Measurements from ENCODE around the gene SORCS2.

SORCS2 gene

DNA sequence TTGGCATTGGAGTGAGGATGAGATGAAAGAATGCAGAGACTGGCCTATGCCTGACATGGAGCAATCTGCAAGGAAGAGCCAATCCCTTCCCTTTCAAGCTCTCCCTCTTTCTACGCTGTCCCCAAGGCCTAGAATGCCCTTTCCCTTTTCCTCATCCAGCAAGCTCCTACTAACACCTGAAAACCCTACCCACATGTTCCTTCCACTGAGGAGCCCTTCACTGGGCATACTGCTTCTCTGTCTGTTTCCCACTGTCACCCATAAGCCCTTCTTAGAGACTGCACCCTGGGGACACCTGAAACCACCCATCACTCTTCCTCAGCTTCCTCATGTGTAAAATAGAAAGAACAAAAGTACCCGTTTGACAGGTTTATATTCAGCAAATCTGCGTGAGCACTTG lies 492.0 kb downstream of the SORCS2 start:
- no peak for DNase-seq

DNA sequence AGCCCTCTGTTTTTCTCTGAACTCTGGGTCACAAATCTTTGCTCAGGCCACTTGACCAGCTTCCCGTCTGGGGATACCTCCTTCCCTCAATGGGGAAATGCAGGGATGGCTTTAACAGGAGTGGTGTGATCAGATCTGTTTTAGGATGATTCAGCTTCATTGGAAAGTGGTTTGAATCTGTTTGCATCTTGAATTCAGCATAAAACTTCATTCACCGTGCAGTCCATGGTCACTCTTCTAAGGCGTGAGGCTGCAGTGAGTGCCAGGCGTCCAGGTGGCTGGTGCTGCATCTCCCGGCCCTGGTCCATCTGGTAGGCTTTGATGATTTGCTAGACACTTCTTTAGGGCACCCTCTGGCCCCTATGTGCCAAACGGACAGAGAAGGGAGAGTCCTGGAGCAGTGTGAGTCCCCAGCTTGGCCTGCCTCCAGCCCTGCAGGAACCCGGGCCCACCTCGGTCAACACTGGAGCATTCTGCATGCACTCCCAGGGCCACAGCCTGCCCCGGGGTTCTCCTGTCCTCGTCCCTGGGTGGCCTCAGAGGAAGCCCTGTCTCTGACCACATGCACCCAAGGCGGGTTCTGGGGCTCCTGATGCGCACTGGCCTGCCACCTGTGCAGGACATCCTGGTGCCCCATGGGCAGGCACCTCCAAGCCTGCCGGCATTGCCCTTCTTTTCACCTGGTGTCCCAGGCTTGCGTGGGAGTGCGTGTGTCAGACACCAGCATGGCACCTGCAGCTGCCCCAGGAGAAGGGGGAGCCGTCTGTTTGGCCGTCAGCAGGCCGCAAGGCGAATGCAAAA lies 493.9 kb downstream of the SORCS2 start:
- DNase-seq: no peak

DNA sequence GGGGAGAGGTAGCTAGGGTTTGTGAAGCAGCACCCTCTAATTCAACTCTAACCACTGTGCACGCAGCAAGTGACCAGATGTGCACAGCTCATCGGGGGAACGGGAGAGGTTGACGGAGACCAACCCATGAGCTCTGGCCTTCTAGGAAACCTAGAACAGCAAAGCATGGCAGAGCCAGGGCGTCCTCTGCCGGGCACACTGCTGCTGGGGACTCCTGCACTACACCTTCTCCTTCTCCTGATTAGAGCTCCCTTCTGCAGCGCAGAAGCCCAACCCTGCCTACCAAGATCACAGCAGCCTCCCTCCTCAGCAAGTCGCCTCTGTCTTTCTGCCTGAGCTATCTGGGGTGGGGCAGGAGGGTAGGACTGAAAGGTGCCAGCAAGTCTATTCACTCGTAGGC lies 494.7 kb downstream of the SORCS2 start:
- DNase-seq: no peak

- no peak for DNase-seq
Observed at GRCh38 chr4:7687796-7688195, 495.5 kb downstream of the SORCS2 start.

- no peak for DNase-seq
Observed at GRCh38 chr4:7689773-7690693, 497.7 kb downstream of the SORCS2 start.

GRCh38 chr4:7691061-7691460 lies 498.7 kb downstream of the SORCS2 start:
- DNase-seq: no peak

GRCh38 chr4:7691982-7692381 lies 499.6 kb downstream of the SORCS2 start:
- no peak for DNase-seq

GRCh38 chr4:7692451-7693236 lies 500.3 kb downstream of the SORCS2 start:
- no peak for DNase-seq

- no peak for DNase-seq
Observed at GRCh38 chr4:7693237-7693608, 500.9 kb downstream of the SORCS2 start.

- DNase-seq: no peak
Observed at GRCh38 chr4:7693711-7694110, 501.4 kb downstream of the SORCS2 start.

DNA sequence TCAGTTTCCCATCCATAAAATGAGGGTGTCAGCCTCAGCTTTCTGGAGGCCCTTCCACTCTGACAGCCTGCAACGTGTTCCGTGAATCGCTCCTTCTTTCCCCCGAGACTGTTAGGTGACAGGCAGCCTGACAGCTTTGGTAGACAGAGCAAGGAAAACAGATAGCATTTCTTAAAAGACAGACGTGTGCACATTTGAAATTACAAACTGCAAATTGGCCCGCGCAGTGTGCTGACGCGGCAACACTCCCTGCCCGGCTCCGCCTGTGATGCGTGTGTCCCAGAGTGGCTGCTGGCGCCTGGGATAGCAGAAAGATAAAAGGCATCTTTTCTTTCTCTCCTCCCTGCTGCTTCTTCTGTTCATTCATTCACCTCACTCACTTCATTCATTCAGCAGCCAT lies 502.0 kb downstream of the SORCS2 start:
- no peak for DNase-seq

DNA sequence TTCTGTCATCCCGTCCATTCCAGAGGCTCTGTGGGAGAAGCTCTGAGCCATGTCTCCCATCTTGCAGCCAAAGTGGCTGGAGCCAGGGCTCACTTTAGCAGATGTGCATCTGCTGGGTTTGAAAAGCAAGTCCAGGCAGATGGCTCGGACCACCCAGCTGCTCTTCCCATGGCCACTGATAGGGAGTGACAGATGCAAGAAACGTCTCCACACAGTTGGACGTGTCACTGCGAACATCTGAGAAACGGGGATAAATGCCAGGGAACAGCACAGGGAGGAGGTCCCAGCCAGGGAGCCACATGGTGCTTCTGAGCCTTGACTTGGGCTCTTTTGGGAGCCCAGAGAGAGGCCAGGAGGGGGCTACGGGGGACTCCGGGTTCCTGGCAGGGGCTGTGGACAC lies 505.0 kb downstream of the SORCS2 start:
- DNase-seq: no peak

GRCh38 chr4:7697821-7698220 lies 505.5 kb downstream of the SORCS2 start:
- DNase-seq: no peak

GRCh38 chr4:7698584-7698983 lies 506.2 kb downstream of the SORCS2 start:
- no peak for DNase-seq

- no peak for DNase-seq
Observed at GRCh38 chr4:7699031-7699430, 506.7 kb downstream of the SORCS2 start.

DNA sequence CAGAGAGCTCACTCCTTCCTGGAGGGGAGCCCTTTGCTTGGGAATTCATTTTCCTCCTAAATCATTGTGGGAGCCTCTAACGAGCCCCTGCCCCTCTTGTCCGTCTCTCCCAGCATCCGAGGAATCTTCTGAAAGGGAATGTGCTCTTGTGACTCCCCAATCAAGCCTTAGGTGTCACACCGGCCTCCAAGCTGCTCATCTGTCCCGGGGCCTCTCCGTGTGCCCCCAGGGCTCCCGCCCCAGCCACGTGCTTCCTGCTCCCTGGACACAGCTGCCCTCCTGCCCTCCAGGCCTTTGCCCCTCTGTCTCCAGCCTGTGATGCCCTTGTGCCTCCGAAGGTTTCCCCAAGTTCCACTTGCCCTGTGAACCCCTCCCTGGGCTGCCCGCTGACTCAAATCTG lies 507.5 kb downstream of the SORCS2 start:
- no peak for DNase-seq

DNA sequence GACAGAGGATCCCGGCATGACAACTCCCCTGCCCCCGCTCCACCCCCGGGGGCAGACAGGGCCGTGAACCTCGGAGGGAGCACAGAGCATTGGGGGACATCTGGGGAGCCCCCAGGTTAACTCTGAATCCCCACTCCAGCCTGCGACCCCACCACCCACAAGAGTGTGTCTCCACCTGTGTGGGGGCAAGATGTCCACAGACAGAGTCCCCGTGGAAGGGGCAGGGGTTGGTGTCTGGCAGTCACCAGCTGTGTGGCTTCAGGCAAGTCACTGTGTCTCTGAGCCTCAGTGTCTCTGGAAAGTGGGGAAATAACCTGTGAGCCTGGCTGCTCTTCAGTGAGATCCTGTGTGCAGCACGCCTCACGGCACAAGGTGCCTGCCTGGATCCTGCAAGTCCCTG lies 508.3 kb downstream of the SORCS2 start:
- no peak for DNase-seq

GRCh38 chr4:7701866-7702649 lies 509.7 kb downstream of the SORCS2 start:
- DNase-seq: no peak

DNA sequence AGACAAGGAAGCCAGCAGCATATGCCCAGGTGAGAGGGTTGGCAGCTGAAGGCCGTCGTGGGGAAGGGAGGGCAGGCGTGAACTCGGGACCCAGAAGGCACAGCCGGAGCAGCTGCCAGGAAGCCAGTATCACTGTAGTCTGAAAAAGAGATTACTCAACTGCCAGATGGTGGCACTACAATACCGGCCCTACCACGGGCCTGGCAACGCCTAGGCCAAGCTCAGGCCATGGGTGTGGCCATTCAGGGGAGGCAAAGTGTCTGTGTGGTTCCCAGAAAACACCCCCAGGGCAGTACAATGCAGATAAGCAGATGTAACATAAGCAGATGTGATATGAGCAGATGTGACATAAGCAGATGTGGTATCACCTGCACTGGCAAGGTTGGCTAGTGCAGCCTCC lies 511.4 kb downstream of the SORCS2 start:
- DNase-seq: no peak

- no peak for DNase-seq
Observed at GRCh38 chr4:7704091-7704490, 511.8 kb downstream of the SORCS2 start.

- no peak for DNase-seq
Observed at GRCh38 chr4:7704625-7705024, 512.3 kb downstream of the SORCS2 start.

- no peak for DNase-seq
Observed at GRCh38 chr4:7705062-7705461, 512.7 kb downstream of the SORCS2 start.
